HG02759 (cell line): ENCODE measurements around the gene SFXN3.

Source experiments
- ATAC-seq: cut with Tn5 transposase; IDR thresholded peaks from one replicate; pipeline ENCODE4 v1.9.1; 2021; ENCODE audit warnings: mild to moderate bottlenecking, moderate library complexity; ENCODE audit not compliant: unreplicated experiment

SFXN3 gene

DNA sequence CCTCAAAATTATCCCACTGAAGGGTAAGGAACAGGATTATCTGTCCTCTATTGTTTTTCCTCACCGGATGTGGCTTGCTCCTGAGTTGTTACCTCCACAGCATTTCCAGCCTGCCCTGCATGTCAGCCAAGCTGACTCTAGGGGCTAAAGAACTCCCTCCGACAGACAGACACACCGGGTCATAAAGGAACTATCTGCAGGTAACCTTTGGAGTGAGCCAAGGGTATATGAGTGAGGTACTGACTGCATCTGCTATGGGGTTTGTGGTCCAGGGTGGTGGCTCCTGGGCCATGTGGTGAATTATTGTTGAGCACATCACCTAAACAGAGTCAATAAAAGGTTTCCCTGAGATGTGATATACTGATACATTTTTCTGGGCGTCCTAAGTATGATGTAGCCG, 23.8 kb downstream of the SFXN3 start:
- ATAC-seq, result no peak

DNA sequence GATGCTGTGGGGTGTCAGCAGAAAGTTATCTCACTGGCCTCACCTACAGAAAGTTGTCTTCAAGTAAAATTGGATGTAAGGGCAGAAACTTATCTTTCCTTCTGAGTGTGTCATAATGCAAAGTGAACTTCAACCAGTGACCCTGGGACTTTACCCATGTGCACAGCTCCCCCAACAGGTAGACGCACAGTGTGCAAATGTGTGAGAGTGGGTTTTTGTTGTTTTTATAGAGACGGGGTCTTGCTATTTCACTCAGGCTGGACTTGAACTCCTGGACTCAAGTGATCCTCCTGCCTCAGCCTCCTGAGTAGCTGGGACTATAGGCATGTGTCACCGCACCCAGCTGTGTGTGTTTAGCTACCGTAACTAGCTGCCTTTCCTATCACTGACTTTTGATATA, 24.4 kb downstream of the SFXN3 start:
- no peak for ATAC-seq

DNA sequence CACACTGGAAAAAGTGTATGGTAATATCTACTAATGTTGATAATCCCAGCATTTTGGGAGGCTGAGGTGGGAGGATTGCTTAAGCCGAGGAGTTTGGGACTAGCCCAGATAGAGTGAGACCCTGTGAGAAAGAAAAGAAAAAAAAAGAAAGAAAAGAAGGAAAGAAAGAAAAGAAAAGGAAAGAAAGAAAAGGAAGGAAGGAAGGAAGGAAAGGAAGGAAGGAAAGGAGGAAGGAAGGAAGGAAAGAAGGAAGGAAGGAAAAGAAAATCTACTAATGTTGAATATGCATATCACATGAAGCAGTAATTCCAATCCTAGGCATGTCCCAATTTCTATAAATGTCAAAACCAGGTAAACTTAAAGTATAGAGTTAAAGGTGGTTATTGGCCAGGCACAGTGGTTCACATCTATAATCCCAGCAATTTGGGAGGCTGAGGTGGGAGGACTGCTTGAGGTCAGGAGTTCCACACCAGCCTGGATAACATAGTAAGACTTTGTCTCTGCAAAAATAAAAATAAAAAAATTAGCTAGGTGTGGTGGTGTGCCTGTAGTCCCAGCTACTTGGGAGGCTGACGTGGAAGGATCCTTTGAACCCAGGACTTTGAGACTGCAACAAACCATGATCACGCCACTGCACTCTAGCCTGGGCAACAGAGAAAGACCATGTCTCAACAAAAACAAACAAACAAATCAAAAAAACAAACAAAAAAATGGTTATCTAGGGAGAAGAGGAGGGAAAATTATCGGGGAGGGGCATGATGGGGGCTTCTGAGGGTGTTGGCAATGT, 25.5 kb downstream of the SFXN3 start:
- ATAC-seq, result no peak

DNA sequence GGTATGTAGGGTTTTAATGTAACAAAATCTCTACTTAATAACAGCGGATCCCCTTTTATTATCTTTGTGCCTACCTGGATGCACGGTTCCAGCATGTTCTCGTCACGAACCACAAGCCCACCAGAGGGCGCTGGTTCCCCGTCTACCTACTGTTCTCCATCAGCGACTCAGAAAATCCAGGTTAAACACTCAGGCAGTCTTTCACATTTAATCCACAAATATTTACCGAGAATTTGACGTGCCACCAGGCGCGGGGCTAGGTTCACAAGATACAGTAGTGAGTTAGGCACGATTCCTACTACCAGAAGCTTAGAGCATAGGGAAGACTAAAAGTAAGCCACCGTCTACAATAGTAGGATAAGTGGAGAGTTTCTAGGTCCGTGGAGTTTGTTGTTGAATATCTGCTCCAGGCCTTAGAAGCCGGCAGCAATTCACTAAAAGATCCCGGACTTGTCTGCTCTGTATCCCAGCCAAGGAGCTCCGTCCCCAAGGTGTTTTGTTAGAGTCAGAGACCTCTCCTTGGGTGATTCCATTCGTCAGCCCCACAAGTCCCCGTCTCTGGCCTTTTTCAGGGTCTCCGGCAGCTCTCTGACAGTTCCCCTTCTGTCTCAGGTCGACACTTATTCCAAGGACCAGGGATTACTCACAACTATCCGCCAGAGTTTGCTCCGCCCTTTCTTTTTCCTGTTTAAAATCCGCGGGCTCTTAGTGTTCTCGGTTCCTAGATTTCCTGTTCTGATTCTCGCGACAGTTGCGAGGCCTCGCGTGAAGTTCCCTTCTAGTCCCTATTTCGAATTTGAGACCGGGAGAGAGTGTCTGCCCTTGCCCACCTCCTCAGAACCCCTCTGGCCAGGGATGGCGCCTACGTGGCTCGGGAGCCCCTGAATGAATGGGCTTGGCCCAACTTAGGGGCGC, 29.3 kb downstream of the SFXN3 start:
- ATAC-seq, result peak; percentile 51

DNA sequence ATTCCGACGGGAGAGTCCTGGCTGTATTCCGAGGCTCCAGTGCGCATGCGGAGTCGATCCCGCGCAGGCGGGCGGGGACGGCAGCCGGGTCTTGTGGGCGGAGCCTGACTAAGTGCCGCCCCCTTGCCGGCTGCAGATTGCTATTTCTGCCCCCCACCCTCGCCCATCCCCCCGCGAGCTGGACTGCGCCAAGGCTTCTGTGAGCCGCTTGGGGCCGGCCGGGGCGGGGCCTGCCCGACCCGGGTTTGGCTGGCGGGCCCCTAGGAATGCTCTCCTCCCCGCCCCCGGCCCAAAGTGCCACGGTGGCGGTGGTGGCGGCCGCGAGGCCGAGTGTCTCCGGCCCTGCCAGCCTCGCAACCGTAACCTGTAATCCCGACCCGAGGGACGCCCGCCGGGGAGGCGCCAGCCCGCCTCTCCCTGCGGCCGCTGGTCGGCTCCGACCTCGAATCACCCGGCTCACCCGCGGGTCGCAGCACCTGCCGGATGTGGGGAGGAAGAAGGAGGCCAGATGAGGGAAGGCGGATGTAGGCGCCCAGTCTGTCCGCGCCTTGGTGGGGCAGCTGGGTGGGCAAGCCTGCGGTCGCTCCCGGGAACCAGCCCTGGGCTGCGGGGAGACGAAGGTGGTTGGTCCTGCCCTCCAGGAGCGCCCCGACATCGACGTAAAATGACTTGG, 30.1 kb downstream of the SFXN3 start:
- peak; percentile 69 for ATAC-seq

DNA sequence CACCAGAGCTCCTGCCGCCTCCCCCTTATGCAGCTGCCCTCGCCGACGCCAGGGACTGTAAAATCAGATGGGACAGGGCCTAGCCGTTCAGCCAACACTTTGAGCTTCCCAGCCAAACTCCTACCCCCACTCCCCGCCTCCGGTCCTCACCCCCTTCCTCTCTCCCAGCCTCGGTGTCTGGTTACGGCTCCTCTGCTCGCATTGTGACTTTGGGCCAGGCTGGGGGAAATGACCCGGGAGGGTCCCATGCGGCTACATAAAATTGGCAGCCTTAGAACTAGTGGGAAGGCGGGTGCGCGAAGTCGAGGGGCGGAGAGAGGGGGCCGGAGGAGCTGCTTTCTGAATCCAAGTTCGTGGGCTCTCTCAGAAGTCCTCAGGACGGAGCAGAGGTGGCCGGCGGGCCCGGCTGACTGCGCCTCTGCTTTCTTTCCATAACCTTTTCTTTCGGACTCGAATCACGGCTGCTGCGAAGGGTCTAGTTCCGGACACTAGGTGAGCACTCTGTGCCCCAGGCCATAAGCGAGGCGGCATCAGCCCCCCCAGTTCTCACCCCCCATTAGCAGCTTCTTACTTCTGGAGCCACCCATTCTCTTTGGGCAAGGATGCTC, 30.7 kb downstream of the SFXN3 start, which contains the start of gene KAZALD1:
Gene KAZALD1, plus strand, starts transcription at position 366 of the 608 bp plus-strand sequence. CDS start 604 bp downstream, outside the sequence.
- ATAC-seq, result no peak

DNA sequence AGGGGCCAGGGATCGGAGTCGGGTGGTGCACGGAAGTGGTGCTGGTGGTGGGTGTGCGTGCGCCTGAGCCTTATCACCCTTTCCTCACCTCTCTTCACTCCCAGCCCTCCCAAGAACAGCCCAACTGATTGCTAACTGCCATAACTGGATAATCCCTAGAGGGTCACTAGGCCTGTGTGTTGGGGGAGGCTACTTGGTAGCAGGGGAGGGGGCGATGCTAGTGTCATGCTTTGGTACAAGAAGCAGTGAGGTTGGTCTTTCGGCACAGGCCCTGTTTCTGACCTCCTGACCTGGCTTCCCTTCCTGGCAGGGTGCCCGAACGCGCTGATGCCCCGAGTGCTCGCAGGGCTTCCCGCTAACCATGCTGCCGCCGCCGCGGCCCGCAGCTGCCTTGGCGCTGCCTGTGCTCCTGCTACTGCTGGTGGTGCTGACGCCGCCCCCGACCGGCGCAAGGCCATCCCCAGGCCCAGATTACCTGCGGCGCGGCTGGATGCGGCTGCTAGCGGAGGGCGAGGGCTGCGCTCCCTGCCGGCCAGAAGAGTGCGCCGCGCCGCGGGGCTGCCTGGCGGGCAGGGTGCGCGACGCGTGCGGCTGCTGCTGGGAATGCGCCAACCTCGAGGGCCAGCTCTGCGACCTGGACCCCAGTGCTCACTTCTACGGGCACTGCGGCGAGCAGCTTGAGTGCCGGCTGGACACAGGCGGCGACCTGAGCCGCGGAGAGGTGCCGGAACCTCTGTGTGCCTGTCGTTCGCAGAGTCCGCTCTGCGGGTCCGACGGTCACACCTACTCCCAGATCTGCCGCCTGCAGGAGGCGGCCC, 31.4 kb downstream of the SFXN3 start:
- ATAC-seq, result no peak

DNA sequence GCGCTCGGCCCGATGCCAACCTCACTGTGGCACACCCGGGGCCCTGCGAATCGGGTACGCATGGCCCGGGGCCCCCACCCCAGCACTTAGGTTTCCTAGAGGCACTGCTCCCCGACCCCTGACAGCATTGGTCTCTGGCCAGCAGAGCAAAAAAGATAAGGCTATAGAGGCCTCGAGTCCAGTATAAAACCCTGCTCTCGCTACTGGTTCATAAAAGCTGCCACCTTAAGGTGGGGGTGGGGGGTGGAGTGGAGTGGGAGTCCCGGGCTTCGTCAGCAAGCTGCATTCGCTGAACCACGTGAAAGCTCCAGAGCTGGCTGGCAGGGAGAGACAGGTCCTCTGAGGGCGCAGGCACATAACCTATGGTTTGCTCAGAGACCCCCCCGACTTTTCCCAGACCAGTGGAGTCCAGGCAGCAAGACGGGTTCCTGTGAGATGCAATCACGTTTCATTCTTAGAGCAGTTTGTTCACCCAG, 32.1 kb downstream of the SFXN3 start:
- ATAC-seq, result no peak

DNA sequence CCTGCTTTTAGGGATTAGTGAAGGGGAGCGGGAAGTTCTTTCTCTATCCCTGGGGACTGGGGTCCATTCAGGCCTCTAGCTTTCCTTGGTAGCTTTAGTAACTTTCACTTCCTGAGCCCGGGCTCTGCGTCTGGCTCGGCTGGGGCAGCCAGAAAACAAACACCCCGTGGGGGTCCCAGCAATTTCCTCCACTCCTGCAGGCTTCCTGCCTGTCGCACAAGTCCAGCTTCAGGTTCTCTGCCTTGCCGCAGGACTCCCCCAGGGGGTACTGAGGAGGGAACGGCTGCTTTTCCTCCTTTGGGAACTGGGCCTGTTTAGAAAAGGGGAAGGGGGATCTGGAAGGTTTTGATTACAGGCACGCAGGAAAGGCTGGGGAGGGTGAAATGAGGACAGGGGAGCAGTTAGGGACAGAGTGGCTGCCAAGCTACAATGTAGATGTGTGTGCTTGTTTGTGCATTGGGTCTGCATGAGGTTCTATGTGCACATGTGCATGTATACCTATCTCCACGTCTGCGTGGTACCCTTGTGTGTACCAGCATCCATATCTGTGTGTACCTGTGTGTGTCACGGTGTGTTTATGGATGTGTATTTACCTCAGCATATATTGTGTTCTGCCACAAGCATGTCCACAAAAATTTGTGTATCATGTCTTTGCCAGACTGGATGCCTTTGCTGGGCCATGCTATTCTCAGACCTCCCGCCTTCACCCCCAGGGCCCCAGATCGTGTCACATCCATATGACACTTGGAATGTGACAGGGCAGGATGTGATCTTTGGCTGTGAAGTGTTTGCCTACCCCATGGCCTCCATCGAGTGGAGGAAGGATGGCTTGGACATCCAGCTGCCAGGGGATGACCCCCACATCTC, 32.7 kb downstream of the SFXN3 start:
- ATAC-seq, result no peak

DNA sequence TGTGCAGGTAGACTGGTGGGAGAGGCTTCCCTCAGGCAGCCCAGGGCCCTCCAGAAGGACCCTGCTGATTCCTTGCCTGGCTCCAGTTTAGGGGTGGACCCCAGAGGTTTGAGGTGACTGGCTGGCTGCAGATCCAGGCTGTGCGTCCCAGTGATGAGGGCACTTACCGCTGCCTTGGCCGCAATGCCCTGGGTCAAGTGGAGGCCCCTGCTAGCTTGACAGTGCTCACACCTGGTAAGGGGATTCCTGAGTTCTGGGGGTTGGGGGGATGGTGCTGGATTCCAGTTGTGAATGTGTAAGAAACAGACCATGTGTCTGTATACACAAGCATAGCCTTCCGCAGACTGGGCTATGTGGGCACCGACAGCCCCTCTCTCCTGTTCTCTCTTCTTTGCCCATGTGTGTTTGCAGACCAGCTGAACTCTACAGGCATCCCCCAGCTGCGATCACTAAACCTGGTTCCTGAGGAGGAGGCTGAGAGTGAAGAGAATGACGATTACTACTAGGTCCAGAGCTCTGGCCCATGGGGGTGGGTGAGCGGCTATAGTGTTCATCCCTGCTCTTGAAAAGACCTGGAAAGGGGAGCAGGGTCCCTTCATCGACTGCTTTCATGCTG, 33.5 kb downstream of the SFXN3 start:
- no peak for ATAC-seq

DNA sequence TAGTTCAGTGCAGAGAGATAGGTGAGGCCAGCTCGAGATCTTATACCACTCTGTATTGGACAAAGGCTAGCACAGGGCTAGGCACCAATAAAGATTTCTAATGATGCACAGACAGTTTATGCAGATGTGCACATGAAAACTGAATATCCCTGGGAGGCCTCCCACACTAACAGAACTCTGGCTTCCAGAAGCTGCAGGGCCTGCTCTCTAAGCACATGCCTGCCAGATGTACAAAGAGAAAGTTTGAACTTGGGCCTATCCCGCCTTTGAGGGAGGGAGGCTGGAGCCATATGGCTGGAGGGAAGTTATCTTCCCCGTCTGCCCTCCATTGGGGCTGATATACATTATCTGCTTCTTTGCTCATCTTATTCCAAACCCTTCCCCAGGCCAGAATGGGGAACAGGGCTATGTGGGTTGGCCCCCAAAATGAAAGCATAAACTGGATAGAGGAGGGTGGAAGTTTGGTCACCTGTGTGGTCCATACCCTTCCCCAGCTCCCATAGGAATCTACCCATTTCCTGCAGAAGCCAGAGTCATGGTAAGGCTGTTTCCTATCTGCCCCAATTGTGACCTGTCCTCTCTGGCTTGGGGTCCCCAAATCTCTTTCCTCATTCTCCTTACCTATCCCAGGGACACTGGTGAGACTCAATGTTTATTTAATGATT, 34.6 kb downstream of the SFXN3 start:
- no peak for ATAC-seq

DNA sequence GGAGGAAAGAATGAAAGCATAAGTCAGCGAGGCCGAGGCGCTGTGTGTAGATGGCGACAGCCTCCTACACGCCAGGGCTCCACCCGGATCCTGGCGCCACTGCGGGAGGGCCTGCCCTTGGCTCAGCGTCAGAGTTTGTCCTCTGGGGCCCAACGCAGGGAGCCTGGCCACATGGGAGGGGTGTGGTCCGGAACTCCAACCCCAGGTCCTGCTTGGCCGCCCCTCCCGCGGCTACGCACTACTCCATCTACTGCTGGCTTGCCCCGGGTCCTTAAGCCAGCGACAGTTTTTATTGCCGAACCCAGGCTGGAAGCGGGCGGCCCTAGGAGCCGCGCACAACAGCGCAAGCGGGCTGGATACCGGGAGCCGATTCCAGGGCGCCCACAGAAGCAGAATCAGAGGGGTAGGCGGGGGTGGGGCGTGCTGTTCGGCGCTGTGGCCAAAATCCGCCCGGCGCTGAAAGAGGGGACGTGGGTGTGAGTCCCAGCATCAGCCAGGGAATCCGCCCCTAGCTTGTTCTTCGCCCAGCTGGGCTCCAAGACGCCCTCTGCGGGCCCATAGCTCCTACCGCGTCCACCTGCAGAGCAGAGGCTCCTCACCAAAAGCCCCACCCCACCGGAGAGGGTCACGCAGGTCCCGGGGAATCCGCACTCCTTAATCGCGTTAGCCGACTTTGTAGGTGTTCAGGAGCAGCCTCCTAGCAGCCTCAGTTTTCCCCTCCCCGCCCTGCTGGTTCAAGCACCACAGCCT, 35.3 kb downstream of the SFXN3 start:
- no peak for ATAC-seq

DNA sequence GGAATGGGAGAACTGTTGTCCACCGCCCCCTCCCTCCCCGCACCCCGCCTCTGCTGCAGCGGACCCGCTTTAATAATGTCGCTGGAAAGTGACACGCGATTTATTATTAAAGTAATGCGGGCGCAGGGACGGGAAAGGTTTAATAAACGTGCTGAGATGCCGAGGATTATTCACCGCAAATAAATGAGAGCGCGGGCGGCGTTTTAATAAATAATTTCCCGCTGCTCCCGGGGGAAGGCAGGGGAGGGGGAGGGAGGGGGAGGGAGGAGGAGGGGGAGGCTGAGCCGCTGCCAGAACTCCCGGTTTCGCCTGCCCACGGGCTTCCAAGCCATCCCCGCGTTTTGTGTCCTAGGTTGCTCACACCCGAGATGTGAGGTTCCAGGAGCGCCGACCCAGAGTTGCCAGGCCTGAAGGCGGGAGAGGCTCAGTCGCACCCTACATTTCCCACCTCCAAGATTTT, 35.9 kb downstream of the SFXN3 start:
- ATAC-seq, result no peak

DNA sequence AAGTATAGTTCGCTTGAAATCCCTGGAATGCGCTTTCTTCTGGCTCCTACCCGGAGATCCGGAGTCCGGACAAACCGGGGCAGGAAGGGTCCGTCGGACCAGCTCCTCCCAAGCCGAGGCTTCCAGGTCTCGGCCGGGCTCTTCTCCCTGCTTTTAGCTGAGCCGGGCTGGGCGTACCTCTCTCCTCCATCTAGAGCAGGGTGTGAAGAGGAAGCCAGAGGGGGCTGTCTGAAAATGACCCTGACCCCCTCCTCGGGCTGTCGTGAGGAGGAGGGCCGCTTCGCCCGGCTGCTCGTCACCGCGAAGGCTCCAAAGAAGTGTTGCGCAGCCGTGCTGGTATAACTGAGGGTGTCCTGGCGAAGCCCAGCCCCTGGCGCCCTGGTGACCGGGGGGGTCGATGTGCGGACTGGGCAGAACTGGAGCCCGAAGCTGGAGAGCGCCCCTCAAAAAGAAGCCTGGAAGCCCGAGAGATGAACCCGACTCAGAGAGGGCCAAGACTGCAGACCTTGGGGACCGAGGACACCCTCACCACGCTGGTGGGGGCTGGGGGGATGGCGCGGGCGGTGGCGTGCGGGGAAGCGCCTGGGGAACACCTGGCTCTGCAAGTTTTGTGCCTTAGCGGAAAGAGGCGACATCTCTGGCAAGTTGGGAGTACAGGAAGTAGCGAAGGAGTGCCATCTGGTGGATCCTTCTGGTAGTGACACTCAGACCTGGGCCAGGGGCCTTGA, 36.5 kb downstream of the SFXN3 start:
- peak; percentile 53 for ATAC-seq

DNA sequence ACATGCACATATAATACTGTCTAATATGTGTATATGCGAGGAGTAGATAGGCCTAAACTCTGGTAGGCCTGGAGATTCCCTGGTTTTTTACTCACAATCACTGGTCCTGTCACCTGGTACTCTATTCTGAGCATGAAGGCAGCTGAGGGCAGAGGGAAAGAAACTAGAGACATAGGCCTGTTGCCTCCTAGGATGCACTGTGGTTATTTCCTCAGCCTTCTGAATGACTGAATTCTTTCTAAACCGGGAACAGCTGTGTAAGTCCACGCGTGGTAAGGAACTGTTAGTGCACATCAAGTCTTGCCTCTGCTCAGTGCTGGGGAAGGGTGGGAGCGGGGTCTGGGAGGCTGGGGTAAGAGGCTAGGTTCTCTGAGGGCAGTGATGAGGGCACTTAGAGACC, 38.4 kb downstream of the SFXN3 start:
- no peak for ATAC-seq

DNA sequence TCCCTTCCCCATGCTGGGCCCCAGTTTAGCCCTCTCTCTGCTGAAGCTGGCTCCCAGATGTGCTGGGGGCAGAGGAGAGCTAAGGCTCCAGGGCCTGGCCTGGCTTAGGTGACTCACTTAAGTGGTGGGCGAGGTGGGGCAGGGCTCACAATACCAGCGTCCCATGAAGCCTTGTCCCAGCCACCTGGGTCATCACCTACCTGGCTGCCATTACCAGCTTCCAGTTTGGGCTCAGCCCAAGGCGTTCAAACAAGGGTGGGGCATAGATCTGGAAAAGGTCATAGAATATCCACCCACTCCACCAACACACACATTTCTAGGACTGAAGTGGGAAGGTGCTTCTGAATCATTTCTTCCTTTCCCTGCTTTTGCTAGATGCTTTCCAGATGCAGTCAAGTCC, 39.1 kb downstream of the SFXN3 start:
- ATAC-seq, result no peak
